GM12864 (cell line): ENCODE measurements around the gene RNF220.
A peak's percentile ranks its signal among the peaks of the same experiment; 100 is the strongest.

ENCODE experiments used
- DNase-seq: peaks from one replicate; pipeline ENCODE4 v3.0.0-alpha.2; 2011; ENCODE audit warnings: low read depth
- H3K4me3 ChIP-seq: 2 replicates; pipeline ENCODE4 v1.5.1; 2011; ENCODE audit warnings: mild to moderate bottlenecking, low read depth, low read length, control low read depth
- CTCF ChIP-seq: IDR thresholded peaks from 2 replicates; pipeline ENCODE4 v1.5.1; 2011; ENCODE audit warnings: low read depth, mild to moderate bottlenecking, moderate library complexity, low read length, control low read depth, inconsistent platforms; ENCODE audit errors: missing control alignments

The RNF220 gene

GRCh38 chr1:44454704-44455103, 49.6 kb downstream of the RNF220 start:
- no peak for DNase-seq
- TF ChIP-seq CTCF, result no peak
- no peak overlapping the region for H3K4me3 ChIP-seq

- H3K4me3 ChIP-seq, result no peak overlapping the region
- TF ChIP-seq CTCF, result no peak
- no peak for DNase-seq
Observed at GRCh38 chr1:44460107-44460882, 55.2 kb downstream of the RNF220 start.

DNA sequence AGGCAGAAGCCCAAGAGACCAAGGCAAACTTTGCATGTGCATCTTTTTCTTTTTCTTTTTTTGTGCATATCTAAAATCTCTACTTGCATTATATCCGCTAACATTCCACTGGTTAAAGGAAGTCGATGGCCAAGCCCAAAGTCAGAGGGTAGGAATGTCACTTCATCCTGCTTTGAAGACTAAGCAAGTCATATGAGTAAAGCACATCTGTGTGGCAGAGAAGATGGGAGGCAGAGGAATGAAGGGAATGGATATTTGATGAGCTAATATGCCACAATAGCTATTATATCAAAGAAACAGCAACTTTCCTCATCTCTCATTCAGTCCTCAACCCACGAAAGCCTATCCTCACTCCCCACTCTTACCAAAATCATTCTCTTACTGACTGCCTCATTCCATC, 59.3 kb downstream of the RNF220 start:
- no peak for DNase-seq
- no peak for TF ChIP-seq CTCF
- H3K4me3 ChIP-seq, result no peak overlapping the region

DNA sequence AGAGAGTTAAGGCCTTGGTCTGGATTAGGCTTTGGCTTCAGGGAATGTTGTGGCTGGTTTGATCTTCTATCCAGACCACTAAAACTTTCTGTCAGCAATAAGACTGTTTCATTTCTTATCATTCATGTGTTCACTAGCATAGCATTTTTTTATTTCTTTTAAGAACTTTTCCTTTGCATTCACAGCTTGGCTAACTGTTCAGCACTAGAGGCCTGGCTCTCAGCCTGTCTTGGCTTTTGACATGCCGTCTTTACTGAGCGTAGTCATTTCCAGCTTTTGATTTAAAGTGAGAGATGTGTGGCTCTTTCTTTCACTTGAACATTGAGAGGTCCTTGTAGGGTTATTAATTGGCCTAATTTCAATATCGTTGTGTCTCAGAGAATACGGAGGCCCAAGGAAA, 62.5 kb downstream of the RNF220 start:
- TF ChIP-seq CTCF, result no peak
- no peak for DNase-seq
- H3K4me3 ChIP-seq, result no peak overlapping the region

DNA sequence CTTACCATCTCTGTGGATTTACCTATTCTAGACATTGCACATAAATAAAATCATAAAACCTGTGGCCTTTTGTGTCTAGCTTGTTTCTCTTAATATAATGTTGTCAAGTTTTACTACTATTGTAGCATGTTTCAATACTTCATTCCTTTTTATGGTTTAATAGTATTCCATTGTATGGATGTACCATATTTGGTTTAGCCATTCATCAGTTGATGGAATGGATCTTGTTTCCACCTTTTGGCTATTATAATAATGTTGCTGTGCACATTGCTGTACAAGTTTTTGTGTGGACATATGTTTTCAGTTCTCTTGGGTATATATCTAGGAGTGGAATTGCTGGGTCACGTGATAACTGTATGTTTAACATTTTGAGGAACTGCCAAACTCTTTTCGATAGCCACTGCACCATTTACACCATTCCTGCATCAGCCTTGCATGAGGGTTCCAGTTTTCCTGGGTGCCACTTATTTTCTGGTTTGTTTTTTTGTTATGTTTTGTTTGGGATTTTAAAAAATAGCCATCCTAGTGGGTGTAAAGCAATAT, 66.9 kb downstream of the RNF220 start:
- DNase-seq, result no peak
- no peak overlapping the region for H3K4me3 ChIP-seq
- TF ChIP-seq CTCF, result no peak

DNA sequence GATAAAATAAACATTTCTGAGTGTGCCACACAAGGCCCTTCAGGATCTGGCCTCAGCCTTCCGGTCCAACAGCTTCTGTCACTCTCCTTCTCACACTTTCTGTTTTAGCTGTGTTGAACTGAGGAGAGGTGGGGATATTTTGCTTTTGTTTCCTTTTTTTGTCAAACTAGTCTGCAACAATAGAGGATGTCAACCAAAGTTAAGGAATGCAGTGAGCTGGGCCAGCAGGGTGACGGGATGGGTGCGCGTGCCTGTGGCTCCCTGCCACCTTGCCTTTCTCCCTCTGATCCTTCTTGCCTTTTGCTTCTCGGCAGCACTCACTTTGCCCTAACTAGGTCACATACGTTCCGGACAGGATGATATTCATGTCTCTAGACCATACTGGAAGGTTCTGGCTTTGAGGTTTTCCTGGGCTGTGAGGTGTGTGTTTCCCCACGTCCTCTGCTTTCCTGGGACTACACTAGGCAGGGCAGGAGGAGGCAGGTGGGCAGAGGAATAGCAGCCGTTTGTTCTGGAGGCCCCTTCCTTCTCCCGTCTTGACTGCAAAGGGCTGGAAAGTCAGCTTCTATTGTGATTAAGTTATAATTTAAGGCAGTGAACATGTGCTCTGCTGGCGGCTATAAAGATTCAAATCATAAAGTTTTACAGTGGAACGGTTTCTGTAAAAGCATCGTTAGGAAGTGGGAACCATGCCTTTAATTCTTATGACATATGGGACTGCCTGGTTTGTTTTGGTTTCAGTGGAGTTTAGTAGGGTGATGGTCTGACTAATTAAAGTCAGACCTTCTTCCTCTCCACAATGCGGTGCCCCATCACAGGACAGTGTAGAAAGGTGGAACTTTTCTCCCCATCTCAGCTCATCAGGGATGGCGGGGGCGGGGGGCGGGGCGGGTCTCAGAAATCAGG, 67.8 kb downstream of the RNF220 start:
- no peak for TF ChIP-seq CTCF
- peak overlapping the region; percentile 15 for H3K4me3 ChIP-seq
- no peak for DNase-seq
